B cell (primary cell): ENCODE measurements around the gene SEL1L2.

Experiments used
- CTCF ChIP-seq: fragments of 200-600 bp; IDR thresholded peaks from one replicate; pipeline ENCODE4 v1.8.0; 2022; ENCODE audit warnings: antibody characterized with exemption, mild to moderate bottlenecking
- EZH2 ChIP-seq: IDR thresholded peaks from 2 replicates; pipeline ENCODE4 v1.6.1; 2012; ENCODE audit warnings: borderline replicate concordance, low read depth, mild to moderate bottlenecking, moderate library complexity, low read length; ENCODE audit not compliant: insufficient read depth, poor library complexity, severe bottlenecking

- no peak for TF ChIP-seq EZH2
- TF ChIP-seq CTCF, result no peak
Observed at GRCh38 chr20:13878566-13878965, 111.8 kb downstream of the SEL1L2 start.
